ENCODE measurements around the gene TELO2.
"Not testable (repeated sequence)": the region's sequence is repeated elsewhere in the genome, so short reads cannot be mapped to it uniquely, and the experiment has no call there.

The TELO2 gene

GRCh38 chr16:1475552-1476114 is 17.5 kb upstream of the TELO2 start:
- DNase-seq, result no peak

- no peak for DNase-seq
These were observed 16.1 kb upstream of the TELO2 start for GRCh38 chr16:1477033-1477432.

DNA sequence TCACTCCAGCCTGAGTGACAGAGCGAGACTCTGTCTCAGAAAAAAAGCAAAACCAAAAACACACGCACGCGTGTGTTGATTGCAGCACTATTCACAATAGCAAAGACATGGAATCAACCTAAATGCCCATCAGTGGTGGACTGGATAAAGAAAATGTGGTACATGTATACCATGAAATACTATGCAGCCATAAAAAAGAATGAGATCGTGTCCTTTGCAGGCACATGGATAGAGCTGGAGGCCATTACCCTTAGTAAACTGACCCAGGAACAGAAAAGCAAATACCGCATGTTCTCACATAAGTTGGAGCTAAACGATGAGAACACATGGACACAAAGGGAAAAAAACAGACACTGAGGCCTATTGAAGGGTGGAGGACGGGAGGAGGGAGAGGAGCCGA is 14.2 kb upstream of the TELO2 start:
- not testable (repeated sequence) for DNase-seq

DNA sequence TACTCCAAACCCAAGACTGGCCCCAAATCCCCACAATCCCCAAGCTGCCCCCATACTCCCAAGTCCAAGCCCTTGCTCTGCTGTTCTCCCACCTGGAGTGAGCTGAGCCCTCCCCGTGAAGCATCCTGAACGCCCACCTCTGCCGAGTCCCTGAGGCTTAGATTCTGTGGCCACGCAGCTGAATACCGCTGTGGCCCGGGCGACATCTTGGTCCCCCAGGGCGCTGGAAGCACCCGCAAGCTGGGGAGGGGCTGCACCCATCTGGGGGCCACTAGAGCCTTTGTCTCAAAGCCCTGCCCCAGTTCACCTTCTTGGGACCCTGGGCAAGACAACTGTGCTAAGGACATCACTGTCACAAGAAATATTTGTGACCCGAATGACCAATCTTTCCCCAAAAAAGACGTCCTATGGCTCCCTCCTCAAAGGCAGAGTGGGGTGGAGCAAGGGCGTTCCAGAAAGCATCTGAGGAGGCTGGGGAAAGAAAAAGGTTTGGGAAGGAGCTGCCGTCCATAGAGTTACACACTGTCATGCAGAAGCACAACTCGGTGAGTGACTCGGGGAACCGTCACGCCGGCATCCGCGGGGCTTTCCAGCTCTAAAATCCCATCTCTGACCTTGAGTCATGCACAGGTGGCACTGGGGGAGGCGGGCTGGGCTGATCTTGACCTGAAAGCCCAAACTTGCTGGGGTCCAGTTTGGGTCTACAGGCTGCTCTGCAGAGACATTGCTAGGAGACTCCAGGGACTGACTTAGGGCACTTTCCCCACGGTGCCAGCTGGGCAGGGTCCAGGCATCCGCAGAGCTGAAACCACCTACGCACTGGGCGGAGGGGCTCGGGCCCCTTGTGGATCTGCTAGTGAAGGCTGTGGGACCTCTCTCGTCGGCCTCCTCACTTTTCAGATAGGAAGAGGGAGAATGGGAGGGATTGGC is 11.0 kb upstream of the TELO2 start:
- DNase-seq, result no peak

GRCh38 chr16:1485847-1486496 is 7.2 kb upstream of the TELO2 start:
- no peak for DNase-seq

DNA sequence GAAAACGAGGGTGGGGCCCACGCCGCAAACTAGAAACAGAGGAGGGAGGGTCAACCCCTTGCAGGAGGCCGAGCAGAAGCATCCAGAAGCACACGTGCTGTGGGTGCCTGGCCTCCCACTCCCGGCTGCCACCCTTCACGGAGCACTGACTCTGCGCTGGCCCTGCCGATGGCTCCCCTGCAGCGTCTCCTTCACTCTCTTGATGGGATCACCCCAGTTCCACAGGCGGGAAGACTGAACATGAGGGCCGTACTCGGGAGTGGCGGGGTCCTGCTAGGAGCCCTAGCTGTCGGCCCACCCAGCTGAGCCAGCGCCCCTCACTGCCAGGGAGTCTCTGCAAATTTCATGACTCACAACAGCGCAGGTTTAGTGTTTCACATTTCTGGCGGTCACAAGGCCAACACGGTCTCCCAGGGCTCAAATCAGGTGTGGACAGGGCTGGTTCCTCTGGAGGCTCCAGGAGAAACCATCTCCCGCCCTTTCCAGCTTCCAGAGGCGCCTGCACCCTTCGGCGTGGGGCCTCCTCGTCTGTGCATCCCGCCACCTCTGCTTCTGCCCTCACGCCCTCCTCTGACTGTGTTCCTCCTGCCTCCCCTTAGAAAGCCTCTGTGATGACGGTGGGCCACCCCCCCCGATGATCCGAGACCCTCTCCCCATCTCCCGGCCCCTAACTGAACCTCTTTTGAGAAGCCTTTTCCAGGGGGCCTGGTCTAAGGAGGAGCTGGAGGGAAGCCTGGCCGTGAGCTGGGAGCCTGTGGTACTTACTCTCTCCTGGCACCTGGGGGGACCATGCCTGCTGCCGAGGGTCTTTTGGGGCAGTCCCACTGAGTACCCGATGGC is 6.4 kb upstream of the TELO2 start:
- DNase-seq, result no peak

- no peak for DNase-seq
These were observed 5.6 kb upstream of the TELO2 start for GRCh38 chr16:1487395-1488053.

GRCh38 chr16:1488054-1488601 is 5.0 kb upstream of the TELO2 start:
- no peak for DNase-seq

DNA sequence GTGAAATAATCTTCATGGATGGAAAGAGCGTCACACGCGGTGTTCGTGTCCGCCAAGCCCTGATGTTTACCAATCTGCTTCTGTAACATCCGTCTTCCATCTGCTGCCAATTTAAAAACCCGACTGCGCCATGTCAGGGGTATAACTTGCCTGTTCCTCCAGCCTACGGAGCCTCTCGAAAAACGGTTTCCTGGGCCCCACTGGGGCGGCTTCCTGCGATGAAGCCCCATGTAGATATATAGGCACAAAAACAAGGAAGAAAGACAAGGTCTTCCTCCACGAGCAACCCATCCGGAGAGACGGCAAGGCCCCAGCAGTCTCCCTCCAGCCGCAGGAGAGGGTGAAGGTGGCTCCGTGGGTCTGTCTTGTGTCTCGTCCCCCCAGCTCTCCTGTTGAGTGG is 4.5 kb upstream of the TELO2 start, which contains the start of gene PTX4:
Gene PTX4 (minus strand): TSS at position 326 of the 400 bp plus-strand sequence. CDS start 35 bp downstream, at position 291.
- no peak for DNase-seq

- no peak for DNase-seq
These were observed 4.1 kb upstream of the TELO2 start for GRCh38 chr16:1489077-1489476.

DNA sequence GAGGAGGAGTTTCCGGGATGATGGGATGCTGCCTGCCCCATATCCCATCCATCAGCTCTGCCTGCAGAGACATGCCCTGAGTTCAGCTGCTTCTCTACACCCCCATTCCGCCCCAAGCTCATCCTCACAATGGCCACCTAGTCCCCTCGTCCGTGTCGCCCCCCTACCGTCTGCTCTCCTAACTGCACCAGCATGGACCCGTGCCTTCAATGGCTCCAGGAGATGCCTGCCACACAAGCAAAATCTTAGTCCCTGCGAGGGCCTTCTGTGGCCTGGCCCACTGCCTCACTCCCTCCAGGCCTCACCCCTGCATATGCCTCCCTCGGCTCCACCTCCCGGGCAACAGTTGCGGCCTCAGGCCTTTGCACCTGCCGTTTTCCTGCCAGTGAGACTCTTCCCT is 1.8 kb upstream of the TELO2 start:
- DNase-seq, result no peak

DNA sequence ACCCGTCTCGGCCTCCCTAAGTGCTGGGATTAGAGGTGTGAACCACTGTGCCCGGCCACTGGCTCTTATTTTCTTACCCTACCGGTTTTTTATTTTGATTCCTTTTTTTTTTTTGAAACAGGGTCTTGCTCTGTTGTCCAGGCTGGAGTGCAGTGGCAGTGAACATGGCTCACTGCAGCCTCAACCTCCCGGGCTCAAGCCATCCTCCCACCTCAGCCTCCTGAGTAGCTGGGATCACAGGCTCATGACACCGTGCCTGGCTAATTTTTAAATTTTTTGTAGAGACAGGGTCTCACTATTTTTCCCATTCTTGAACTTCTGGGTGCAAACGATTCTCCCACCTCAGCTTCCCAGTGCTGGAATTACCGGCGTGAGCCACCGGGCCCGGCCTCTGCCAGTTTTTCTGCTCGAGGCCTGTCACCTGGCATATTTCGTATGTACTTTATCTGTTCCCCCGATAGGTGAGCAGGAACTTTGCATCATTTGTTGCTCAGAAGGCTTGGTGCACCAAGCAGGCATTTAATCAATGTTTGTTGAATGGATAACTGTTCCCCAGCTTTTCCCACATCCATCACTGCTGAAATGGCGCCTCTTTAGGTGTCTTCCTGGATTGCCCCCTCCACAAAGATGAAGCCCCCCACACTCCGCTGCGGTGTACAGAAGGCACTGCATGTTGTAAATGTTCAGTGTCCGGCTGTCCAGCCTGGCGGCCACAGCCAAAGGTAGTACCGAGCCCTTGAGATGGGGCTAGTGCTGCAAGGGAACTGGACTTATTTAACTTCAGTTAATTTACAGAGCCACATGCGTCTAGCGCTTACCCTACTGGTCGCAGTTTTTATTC is 858 bp upstream of the TELO2 start:
- no peak for DNase-seq

GRCh38 chr16:1493746-1494094 is 560 bp downstream of the TELO2 start:
- no peak for DNase-seq

DNA sequence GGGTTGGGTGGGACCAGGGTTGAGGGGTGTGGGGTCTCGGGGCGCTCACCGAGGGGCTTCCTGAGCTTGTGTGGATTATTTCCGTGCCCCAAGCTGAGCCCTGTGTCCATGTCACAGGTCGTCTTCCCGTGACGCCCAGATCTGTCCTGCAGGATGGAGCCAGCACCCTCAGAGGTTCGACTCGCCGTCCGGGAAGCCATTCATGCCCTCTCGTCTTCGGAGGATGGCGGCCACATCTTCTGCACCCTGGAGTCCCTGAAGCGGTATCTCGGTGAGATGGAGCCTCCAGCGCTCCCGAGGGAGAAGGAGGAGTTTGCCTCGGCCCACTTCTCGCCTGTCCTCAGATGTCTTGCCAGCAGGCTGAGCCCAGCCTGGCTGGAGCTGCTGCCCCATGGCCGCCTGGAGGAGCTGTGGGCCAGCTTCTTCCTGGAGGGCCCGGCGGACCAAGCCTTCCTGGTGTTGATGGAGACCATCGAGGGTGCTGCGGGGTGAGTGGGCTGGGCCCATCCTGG is 1.0 kb downstream of the TELO2 start:
- DNase-seq, result no peak

- no peak for DNase-seq
These were observed 1.6 kb downstream of the TELO2 start for GRCh38 chr16:1494711-1495110.

GRCh38 chr16:1495211-1495888 is 2.2 kb downstream of the TELO2 start:
- no peak for DNase-seq

- DNase-seq, result no peak
These were observed 2.7 kb downstream of the TELO2 start for GRCh38 chr16:1495889-1496262.

- DNase-seq, result no peak
These were observed 3.3 kb downstream of the TELO2 start for GRCh38 chr16:1496464-1496863.

- no peak for DNase-seq
These were observed 3.9 kb downstream of the TELO2 start for GRCh38 chr16:1497014-1497598.
